ENCODE measurements around the gene EIF4E.

Gene EIF4E

GRCh38 chr4:98909646-98910401, 19.1 kb downstream of the EIF4E start:
- no peak for DNase-seq (ENCODE audit: low read depth)
- no peak for TF ChIP-seq CTCF (conservative IDR thresholded peaks at IDR 0.05; ENCODE audit: low read length)
- H3K4me3 ChIP-seq (ENCODE audit: low read length) = no peak overlapping the region

GRCh38 chr4:98908703-98909262, 20.1 kb downstream of the EIF4E start:
- no peak overlapping the region for H3K4me3 ChIP-seq (ENCODE audit: low read length)
- DNase-seq (ENCODE audit: low read depth) = no peak
- TF ChIP-seq CTCF (conservative IDR thresholded peaks at IDR 0.05; ENCODE audit: low read length) = no peak

GRCh38 chr4:98908182-98908581, 20.8 kb downstream of the EIF4E start:
- no peak overlapping the region for H3K4me3 ChIP-seq (ENCODE audit: low read length)
- DNase-seq (ENCODE audit: low read depth) = no peak
- TF ChIP-seq CTCF (conservative IDR thresholded peaks at IDR 0.05; ENCODE audit: low read length) = no peak

- H3K4me3 ChIP-seq (ENCODE audit: low read length) = no peak overlapping the region
- TF ChIP-seq CTCF (conservative IDR thresholded peaks at IDR 0.05; ENCODE audit: low read length) = no peak
- DNase-seq (ENCODE audit: low read depth) = peak; percentile 36
Observed at GRCh38 chr4:98905839-98906238, 23.1 kb downstream of the EIF4E start.

GRCh38 chr4:98905297-98905696, 23.6 kb downstream of the EIF4E start:
- no peak for TF ChIP-seq CTCF (conservative IDR thresholded peaks at IDR 0.05; ENCODE audit: low read length)
- DNase-seq (ENCODE audit: low read depth) = no peak
- H3K4me3 ChIP-seq (ENCODE audit: low read length) = no peak overlapping the region

GRCh38 chr4:98903963-98904362, 25.0 kb downstream of the EIF4E start:
- no peak for TF ChIP-seq CTCF (conservative IDR thresholded peaks at IDR 0.05; ENCODE audit: low read length)
- no peak overlapping the region for H3K4me3 ChIP-seq (ENCODE audit: low read length)
- DNase-seq (ENCODE audit: low read depth) = no peak

- TF ChIP-seq CTCF (conservative IDR thresholded peaks at IDR 0.05; ENCODE audit: low read length) = no peak
- no peak overlapping the region for H3K4me3 ChIP-seq (ENCODE audit: low read length)
- DNase-seq (ENCODE audit: low read depth) = no peak
Observed at GRCh38 chr4:98903561-98903960, 25.4 kb downstream of the EIF4E start.

Measured in AG10803 (cell line).